Nephron (organoid): ENCODE measurements around the gene TUBB2B.

Experiments
- H3K27ac Mint-ChIP-seq, 3 experiments: 2 replicates each; pipeline ENCODE4 v1.8.0; 2020; ENCODE audit warnings: mixed read lengths in 3 of 3, mild to moderate bottlenecking in 2 of 3, moderate library complexity in 1 of 3
- H3K27me3 Mint-ChIP-seq: 2 replicates; pipeline ENCODE4 v1.8.0; 2021; ENCODE audit warnings: low read depth, mild to moderate bottlenecking, moderate library complexity, mixed read lengths
- H3K36me3 Mint-ChIP-seq: 2 replicates; pipeline ENCODE4 v1.8.0; 2020; ENCODE audit warnings: low read depth, mixed read lengths
- H3K4me1 Mint-ChIP-seq: 2 replicates; pipeline ENCODE4 v1.8.0; 2020; ENCODE audit warnings: mixed read lengths
- H3K4me3 Mint-ChIP-seq, 3 experiments: 2 replicates each; pipeline ENCODE4 v1.8.0; 2020; ENCODE audit warnings: mild to moderate bottlenecking in 3 of 3, mixed read lengths in 3 of 3, moderate library complexity in 2 of 3
- H3K9me3 Mint-ChIP-seq: 2 replicates; pipeline ENCODE4 v1.8.0; 2020; ENCODE audit warnings: mixed read lengths
- CTCF ChIP-seq, 3 experiments: fragments of 200-600 bp; sonication (generic); IDR thresholded peaks; one replicate each; pipeline ENCODE4 v1.5.0; 2021; ENCODE audit warnings: antibody characterized with exemption in 3 of 3; ENCODE audit not compliant: unreplicated experiment in 3 of 3

TUBB2B gene

DNA sequence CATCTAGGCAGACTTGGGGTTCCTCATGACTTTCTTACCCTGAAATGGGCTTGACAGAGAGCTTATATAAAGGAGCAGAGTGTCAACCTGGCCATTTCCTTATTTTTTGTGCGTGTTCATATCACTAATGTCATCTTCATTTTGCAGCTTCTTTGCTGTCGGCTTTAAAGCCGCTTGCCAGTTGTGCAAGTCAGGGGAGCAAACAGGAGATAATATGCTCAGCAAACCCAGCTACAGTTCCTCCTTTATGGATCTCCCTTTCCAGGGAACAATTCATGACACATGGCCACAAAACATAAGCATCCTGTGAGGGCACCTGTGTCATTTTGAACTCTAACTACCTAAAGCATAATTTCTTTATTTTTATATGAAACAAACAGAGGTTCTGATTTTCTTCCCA, 6.5 kb upstream of the TUBB2B start:
- H3K4me3 Mint-ChIP-seq, result peak overlapping the region; percentile 7 to 71 (median 19)

DNA sequence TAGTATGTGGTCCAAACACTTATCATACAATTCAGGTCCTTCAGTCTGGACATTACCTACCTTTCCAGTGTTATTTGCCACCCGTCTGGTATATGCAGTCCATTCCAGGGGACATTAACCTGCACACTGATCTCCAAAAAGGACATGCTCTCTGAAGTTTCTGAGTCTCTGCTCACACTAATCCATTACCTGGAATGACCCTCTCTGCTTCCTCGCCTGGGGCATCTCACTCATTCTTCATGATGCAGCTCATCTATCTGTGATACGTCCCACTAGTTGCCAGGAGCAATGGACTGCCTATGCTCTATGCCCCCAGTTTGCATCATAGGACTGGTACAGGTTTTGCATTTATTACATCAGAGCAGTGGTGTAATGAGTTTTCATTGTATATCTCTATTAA, 5.9 kb upstream of the TUBB2B start:
- Mint-ChIP-seq H3K4me3 (peak overlapping the region; percentile 65 to 91 (median 90)), H3K27ac (peak overlapping the region; percentile 48 to 53 (median 51)), H3K4me1 (peaks cover 46% of the 10 kb centered on the region), H3K9me3 (no peaks in the 10 kb centered on the region), H3K27me3 (peaks cover 74% of the 10 kb centered on the region), H3K36me3 (no peaks in the 10 kb centered on the region)
- TF ChIP-seq CTCF (IDR thresholded peaks at IDR 0.05; ENCODE audit: unreplicated experiment in 3 of 3), result no peak

More for the DNA sequence above, 6.5 kb upstream of the TUBB2B start:
- Mint-ChIP-seq H3K27ac (no peak overlapping the region), H3K4me1 (peaks cover 43% of the 10 kb centered on the region), H3K27me3 (peaks cover 72% of the 10 kb centered on the region), H3K36me3 (no peaks in the 10 kb centered on the region), H3K9me3 (no peaks in the 10 kb centered on the region)
- TF ChIP-seq CTCF (IDR thresholded peaks at IDR 0.05; ENCODE audit: unreplicated experiment in 3 of 3), result no peak

DNA sequence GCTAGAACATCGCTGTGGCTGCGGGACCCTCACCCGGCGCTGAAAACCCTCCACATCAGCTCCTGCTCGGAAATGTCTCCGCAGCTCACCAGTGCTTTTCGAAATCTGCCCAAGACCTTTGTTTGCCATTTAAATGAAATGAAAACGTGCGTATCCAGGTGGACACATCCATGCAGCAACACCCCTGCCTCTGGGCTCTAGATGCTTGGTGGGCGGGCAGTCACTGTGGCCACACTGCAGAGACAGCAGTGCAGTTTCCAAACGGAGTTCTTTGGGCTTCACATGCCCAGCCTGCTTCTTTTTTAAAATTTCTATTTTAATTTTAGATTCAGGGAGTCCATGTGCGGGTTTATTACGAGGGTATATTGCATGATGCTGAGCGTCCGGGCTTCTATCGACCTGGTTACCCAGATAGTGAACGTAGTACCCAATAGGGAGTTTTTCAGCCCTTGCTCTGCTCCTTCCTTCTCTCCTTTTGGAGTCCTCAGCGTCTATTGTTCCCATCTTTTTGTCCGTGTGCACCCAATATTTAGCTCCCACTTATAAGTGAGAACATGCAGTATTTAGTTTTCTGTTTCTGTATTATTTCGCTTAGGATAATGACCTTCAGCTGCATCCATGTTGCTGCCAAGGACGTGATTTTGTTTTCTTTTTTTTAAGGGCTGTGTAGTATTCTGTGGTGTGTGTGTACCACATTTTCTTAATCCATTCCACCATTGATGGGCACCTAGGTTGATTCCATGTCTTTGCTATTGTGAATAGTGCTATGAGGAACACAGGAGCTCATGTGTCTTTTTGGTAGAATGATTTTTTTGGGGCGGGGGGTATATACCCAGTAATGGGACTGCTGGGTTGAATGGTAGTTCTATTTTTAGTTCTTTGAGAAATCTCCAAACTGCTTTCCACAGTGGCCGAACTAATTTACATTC, 4.8 kb upstream of the TUBB2B start:
- H3K9me3 Mint-ChIP-seq, result no peaks in the 10 kb centered on the region
- TF ChIP-seq CTCF (IDR thresholded peaks at IDR 0.05; ENCODE audit: unreplicated experiment in 3 of 3), result no peak
- H3K4me1 Mint-ChIP-seq, result peaks cover 41% of the 10 kb centered on the region
- peaks cover 78% of the 10 kb centered on the region for H3K27me3 Mint-ChIP-seq
- H3K27ac Mint-ChIP-seq, result peak overlapping the region; percentile 86 to 95 (median 92)
- peak overlapping the region; percentile 90 to 92 (median 91) for H3K4me3 Mint-ChIP-seq
- H3K36me3 Mint-ChIP-seq, result no peaks in the 10 kb centered on the region

GRCh38 chr6:3231247-3232016, 4.0 kb upstream of the TUBB2B start:
- Mint-ChIP-seq H3K9me3 (no peaks in the 10 kb centered on the region), H3K36me3 (no peaks in the 10 kb centered on the region), H3K4me3 (peak overlapping the region; percentile 90 to 92 (median 91)), H3K4me1 (peaks cover 44% of the 10 kb centered on the region), H3K27me3 (peaks cover 84% of the 10 kb centered on the region), H3K27ac (peak overlapping the region; percentile 86 to 95 (median 92))
- no peak for TF ChIP-seq CTCF (IDR thresholded peaks at IDR 0.05; ENCODE audit: unreplicated experiment in 3 of 3)

- Mint-ChIP-seq H3K4me1 (peaks cover 45% of the 10 kb centered on the region), H3K36me3 (peaks cover 3% of the 10 kb centered on the region), H3K4me3 (peak overlapping the region; percentile 90 to 92 (median 91)), H3K27ac (peak overlapping the region; percentile 86 to 95 (median 92)), H3K27me3 (peaks cover 86% of the 10 kb centered on the region), H3K9me3 (no peaks in the 10 kb centered on the region)
- no peak for TF ChIP-seq CTCF (IDR thresholded peaks at IDR 0.05; ENCODE audit: unreplicated experiment in 3 of 3)
Observed at GRCh38 chr6:3230900-3231246, 3.4 kb upstream of the TUBB2B start.
